Uterus (tissue), 4 donors: ENCODE results near the gene DNM3. TPM values are rescaled to one million over a fixed set of nuclear protein-coding genes. Genes with fewer than 3 reads are reported as not detected.

ENCODE experiments used
- DNase-seq, 2 donors: peaks; one replicate each; pipeline ENCODE4 v3.0.0-alpha.2; 2019 to 2020
- H3K27ac ChIP-seq, 2 donors: fragments of 200-600 bp; sonication (generic); 1 replicate in 1 of 2; 2 replicates in 1 of 2; pipeline ENCODE4 v1.5.1; 2016 to 2018
- H3K27me3 ChIP-seq, 2 donors: fragments of 200-600 bp; sonication (generic); one replicate each; pipeline ENCODE4 v1.5.1; 2018 to 2019; ENCODE audit warnings: control low read depth in 1 of 2
- H3K36me3 ChIP-seq, 2 donors: fragments of 200-600 bp; sonication (generic); one replicate each; pipeline ENCODE4 v1.5.1; 2019; ENCODE audit warnings: control low read depth in 1 of 2
- H3K4me1 ChIP-seq, 2 donors: fragments of 200-600 bp; sonication (generic); one replicate each; pipeline ENCODE4 v1.5.1; 2018 to 2019; ENCODE audit warnings: control low read depth in 1 of 2
- H3K4me3 ChIP-seq, 2 donors: fragments of 200-600 bp; sonication (generic); 1 replicate in 1 of 2; 2 replicates in 1 of 2; pipeline ENCODE4 v1.5.1; 2018 to 2019; ENCODE audit warnings: mild to moderate bottlenecking in 1 of 2
- H3K9me3 ChIP-seq, 2 donors: fragments of 200-600 bp; sonication (generic); one replicate each; pipeline ENCODE4 v1.5.1; 2019; ENCODE audit warnings: control low read depth in 1 of 2
- POLR2A ChIP-seq, 2 donors: fragments of 450-650 bp; IDR thresholded peaks; one replicate each; pipeline ENCODE4 v1.6.1; 2016; ENCODE audit warnings: antibody characterized with exemption in 2 of 2, mild to moderate bottlenecking in 1 of 2, moderate library complexity in 1 of 2
- intact Hi-C: fragments of 100-400 bp; cut with DNase I; formaldehyde crosslinking; loops from one replicate; pipeline ENCODE4 v1.15.1; 2023; ENCODE audit warnings: low total_unique reads
- total RNA-seq, 4 donors: library from RNA; depleted of rRNA in 3 of 4; stranded (reverse); fragments of >200 nt in 3 of 4; gene quantifications; one replicate each; pipeline versions ENCODE4 v1.1.0 to v1.2.4, GENCODE V29; 2014 to 2023
- TF ChIP-seq, protein P1 (sequence below), 4 experiments: fragments of 200-600 bp in 2 of 4; fragments of 450-650 bp in 2 of 4; sonication (generic) in 2 of 4; IDR thresholded peaks; one replicate each; pipeline ENCODE4 v1.5.1; 2016 to 2019; ENCODE audit warnings: antibody characterized with exemption in 4 of 4, mild to moderate bottlenecking in 2 of 4, moderate library complexity in 1 of 4
- donor health status: DM: yes; HTN: yes; CAD: no.

DNM3 gene
- total RNA-seq, 4 donors from 2014 or later, result 4.7 to 49.2 (median 14.6) TPM

DNA sequence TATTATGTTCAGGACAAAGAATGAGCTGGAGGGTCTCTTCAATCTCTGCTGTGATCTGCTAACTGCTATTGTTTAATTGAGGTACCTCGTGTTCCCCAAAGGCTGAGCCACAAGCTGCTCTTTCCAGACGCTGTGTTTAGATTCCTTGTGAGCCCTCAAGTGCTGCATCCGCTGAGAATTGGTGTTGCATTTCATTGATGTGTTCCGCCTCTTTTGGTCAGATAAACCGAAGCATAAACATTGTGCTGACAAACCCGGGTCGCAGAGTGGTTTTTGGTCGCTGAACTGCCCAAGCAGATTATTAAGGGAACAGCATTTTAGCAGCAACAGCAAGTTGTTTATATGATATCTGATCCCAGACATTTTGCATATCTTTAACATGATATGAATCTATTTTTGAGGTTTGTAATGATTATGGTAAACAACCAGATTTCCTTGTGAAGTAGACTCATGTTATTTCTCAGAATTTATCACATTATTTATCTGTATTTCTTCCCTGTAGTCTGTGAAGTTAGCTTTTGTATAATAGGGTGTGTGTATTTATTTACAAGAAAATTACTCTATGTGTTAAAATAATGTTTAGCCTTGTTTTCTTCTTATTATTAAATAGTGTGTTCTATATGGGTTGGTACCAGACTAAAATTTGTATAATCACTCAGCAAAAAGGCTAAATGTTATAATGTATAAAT, 362.0 kb downstream of the DNM3 start:
- Histone ChIP-seq H3K36me3 (no peaks in the 10 kb centered on the region), H3K27me3 (no peaks in the 10 kb centered on the region), H3K4me3 (no peak overlapping the region), H3K27ac (no peak overlapping the region), H3K4me1 (no peaks in the 10 kb centered on the region), H3K9me3 (peaks cover 0 to 8% of the 10 kb centered on the region in 2 donors)
- TF ChIP-seq, protein P1, sequence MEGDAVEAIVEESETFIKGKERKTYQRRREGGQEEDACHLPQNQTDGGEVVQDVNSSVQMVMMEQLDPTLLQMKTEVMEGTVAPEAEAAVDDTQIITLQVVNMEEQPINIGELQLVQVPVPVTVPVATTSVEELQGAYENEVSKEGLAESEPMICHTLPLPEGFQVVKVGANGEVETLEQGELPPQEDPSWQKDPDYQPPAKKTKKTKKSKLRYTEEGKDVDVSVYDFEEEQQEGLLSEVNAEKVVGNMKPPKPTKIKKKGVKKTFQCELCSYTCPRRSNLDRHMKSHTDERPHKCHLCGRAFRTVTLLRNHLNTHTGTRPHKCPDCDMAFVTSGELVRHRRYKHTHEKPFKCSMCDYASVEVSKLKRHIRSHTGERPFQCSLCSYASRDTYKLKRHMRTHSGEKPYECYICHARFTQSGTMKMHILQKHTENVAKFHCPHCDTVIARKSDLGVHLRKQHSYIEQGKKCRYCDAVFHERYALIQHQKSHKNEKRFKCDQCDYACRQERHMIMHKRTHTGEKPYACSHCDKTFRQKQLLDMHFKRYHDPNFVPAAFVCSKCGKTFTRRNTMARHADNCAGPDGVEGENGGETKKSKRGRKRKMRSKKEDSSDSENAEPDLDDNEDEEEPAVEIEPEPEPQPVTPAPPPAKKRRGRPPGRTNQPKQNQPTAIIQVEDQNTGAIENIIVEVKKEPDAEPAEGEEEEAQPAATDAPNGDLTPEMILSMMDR (IDR thresholded peaks at IDR 0.05), result no peak
- TF ChIP-seq POLR2A (IDR thresholded peaks at IDR 0.05), result no peak
- no peak for DNase-seq
- intact Hi-C loops, result no loop called here

DNA sequence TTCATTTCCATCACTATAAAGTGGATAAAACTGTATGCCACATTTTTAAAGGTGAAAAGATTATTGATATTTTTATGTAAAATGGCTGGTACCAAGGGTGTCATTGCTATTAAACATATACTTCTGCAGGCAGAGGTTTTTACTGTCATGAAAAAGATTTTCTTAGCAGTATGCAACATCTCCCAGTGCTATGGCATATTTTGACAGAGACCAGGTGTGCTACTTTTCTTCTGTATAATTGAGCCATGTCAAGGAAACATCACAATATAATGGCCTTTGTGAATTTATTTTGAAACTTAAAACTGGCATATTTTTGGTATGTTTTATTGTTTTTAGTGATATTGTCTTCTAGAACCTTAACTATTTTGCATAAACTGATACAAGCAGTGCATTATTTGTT, 362.6 kb downstream of the DNM3 start:
- TF ChIP-seq, protein P1 (IDR thresholded peaks at IDR 0.05), result no peak
- no peak for TF ChIP-seq POLR2A (IDR thresholded peaks at IDR 0.05)
- H3K27ac ChIP-seq, result no peak overlapping the region
- H3K4me1 ChIP-seq, result no peaks in the 10 kb centered on the region
- no peak overlapping the region for H3K4me3 ChIP-seq
- H3K36me3 ChIP-seq, result no peaks in the 10 kb centered on the region
- H3K9me3 ChIP-seq, result peaks cover 0 to 2% of the 10 kb centered on the region in 2 donors
- intact Hi-C loops, result no loop called here
- no peak for DNase-seq
- H3K27me3 ChIP-seq, result no peaks in the 10 kb centered on the region

DNA sequence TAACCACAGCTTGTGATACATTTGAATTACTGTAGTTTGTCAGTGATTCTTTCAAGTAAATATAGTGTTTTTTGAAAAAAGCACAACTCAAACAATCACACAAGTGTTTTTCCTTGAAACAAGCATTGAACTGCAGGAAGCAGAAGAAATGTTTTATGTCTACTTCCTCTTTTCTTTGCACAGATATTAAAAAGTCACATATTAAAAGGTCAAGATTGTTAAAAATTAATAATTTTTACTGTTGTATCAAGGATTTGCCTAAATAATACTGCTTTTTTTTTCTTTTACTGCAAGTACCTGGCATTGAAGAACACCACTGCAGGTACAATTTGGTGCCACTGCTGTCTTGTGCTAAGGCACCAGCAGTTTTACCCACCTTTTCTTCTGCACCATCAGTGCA, 365.0 kb downstream of the DNM3 start:
- no peak overlapping the region for H3K4me3 ChIP-seq

DNA sequence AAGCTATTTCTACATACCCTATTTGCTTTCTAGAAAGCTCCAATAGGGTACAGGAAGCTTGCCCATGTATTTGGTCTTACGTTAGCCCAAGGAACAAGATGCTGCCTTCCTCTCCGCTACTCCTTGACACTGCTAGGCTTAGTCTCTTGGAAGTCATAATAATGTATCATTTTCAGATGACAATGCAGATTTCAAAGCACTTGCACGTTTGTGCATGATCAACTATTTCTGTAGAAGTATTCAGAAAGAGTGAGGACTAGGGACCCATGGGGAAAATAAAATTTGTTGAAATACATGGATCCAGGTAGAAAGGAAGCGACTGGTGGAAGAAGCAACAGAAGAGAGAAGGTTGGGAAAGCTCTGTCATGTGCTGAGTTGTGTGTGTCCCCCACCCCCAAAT, 367.3 kb downstream of the DNM3 start:
- no peak for DNase-seq
- Histone ChIP-seq H3K4me3 (no peak overlapping the region), H3K9me3 (no peaks in the 10 kb centered on the region), H3K27ac (no peak overlapping the region), H3K36me3 (no peaks in the 10 kb centered on the region), H3K4me1 (no peaks in the 10 kb centered on the region), H3K27me3 (no peaks in the 10 kb centered on the region)
- TF ChIP-seq, protein P1 (IDR thresholded peaks at IDR 0.05), result no peak
- TF ChIP-seq POLR2A (IDR thresholded peaks at IDR 0.05), result no peak
- intact Hi-C loops, result no loop called here

More for the DNA sequence above, 365.0 kb downstream of the DNM3 start:
- no peak for TF ChIP-seq POLR2A (IDR thresholded peaks at IDR 0.05)
- TF ChIP-seq, protein P1 (IDR thresholded peaks at IDR 0.05), result no peak
- Histone ChIP-seq H3K36me3 (no peaks in the 10 kb centered on the region), H3K27me3 (no peaks in the 10 kb centered on the region), H3K4me1 (no peaks in the 10 kb centered on the region), H3K9me3 (no peaks in the 10 kb centered on the region), H3K27ac (no peak overlapping the region)
- no peak for DNase-seq
- intact Hi-C loops, result no loop called here

DNA sequence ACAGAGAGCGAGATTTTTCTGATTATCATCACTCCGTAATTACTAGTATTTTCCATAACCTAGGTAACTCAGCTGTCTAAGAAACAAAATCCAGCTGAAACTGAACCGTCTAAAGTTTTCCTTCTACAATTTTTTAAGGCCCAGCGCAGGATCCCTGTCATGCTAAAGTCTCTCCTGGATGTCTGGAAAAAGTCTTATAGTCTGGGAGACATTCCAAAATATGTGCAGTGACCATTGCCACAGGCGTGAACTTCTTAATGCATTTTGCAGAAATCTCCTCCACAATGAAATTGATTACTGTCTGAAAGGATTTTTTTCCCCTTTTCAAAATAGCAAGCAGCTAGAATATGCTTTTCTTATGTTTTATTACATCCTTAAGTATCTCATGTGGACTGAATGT, 369.9 kb downstream of the DNM3 start:
- DNase-seq, result no peak
- no peaks in the 10 kb centered on the region for H3K9me3 ChIP-seq
- H3K27ac ChIP-seq, result peak overlapping the region; percentile 29 to 48
- no peaks in the 10 kb centered on the region for H3K4me1 ChIP-seq
- no peak for TF ChIP-seq POLR2A (IDR thresholded peaks at IDR 0.05)
- TF ChIP-seq, protein P1 (IDR thresholded peaks at IDR 0.05), result no peak
- intact Hi-C loops, result no loop called here
- no peaks in the 10 kb centered on the region for H3K27me3 ChIP-seq
- H3K4me3 ChIP-seq, result no peak overlapping the region
- no peaks in the 10 kb centered on the region for H3K36me3 ChIP-seq
